Astrocyte (in vitro differentiated cells and primary cell): ENCODE results near the gene HBM. TPM values are rescaled to one million over a fixed set of nuclear protein-coding genes. Genes with fewer than 3 reads are reported as not detected.
"Not testable (repeated sequence)": the region's sequence is repeated elsewhere in the genome, so short reads cannot be mapped to it uniquely, and the experiment has no call there.

ENCODE experiments used
- DNase-seq: peaks from one replicate; pipeline ENCODE4 v3.0.0-alpha.2; 2010; ENCODE audit warnings: low read depth
- FAIRE-seq: peaks from 2 replicates; lab custom pipeline; 2011; peaks lifted over from hg19 to GRCh38; lab: Jason Lieb, UNC
- H2AFZ ChIP-seq: 2 replicates; pipeline ENCODE4 v1.6.0; 2012; ENCODE audit warnings: low read depth, low read length, inconsistent platforms
- H3K27ac ChIP-seq: 2 replicates; pipeline ENCODE4 v1.5.1; 2011; ENCODE audit warnings: low read depth, low read length, inconsistent platforms
- H3K27me3 ChIP-seq: 2 replicates; pipeline ENCODE4 v1.6.0; 2011; ENCODE audit warnings: low read length, inconsistent platforms; ENCODE audit not compliant: insufficient read depth
- H3K36me3 ChIP-seq: 2 replicates; pipeline ENCODE4 v1.5.1; 2011; ENCODE audit warnings: low read length, inconsistent platforms; ENCODE audit not compliant: insufficient read depth
- H3K4me1 ChIP-seq: 2 replicates; pipeline ENCODE4 v1.5.1; 2011; ENCODE audit warnings: low read length, inconsistent platforms; ENCODE audit not compliant: insufficient read depth
- H3K4me2 ChIP-seq: 2 replicates; pipeline ENCODE4 v1.6.0; 2012; ENCODE audit warnings: low read length, inconsistent platforms
- H3K4me3 ChIP-seq: 2 replicates; pipeline ENCODE4 v1.5.1; 2011; ENCODE audit warnings: low read depth, mild to moderate bottlenecking, low read length, inconsistent platforms; ENCODE audit not compliant: insufficient read depth
- H3K79me2 ChIP-seq: 2 replicates; pipeline ENCODE4 v1.6.0; 2012; ENCODE audit warnings: mild to moderate bottlenecking, low read length, inconsistent platforms; ENCODE audit not compliant: insufficient read depth
- H3K9ac ChIP-seq: 2 replicates; pipeline ENCODE4 v1.6.0; 2012; ENCODE audit warnings: mild to moderate bottlenecking, low read length, inconsistent platforms
- H3K9me3 ChIP-seq: 2 replicates; pipeline ENCODE4 v1.5.1; 2012; ENCODE audit warnings: low read depth, mild to moderate bottlenecking, low read length, inconsistent platforms; ENCODE audit not compliant: insufficient read depth
- H4K20me1 ChIP-seq: 2 replicates; pipeline ENCODE4 v1.6.0; 2012; ENCODE audit warnings: low read length, inconsistent platforms; ENCODE audit not compliant: insufficient read depth
- H3K27ac Mint-ChIP-seq: one replicate; pipeline ENCODE4 v1.8.0; 2021; ENCODE audit warnings: mild to moderate bottlenecking, mixed read lengths; ENCODE audit not compliant: unreplicated experiment
- H3K27me3 Mint-ChIP-seq: one replicate; pipeline ENCODE4 v1.8.0; 2021; ENCODE audit warnings: low read depth, mixed read lengths; ENCODE audit not compliant: unreplicated experiment
- H3K36me3 Mint-ChIP-seq: one replicate; pipeline ENCODE4 v1.8.0; 2021; ENCODE audit warnings: low read depth, mixed read lengths; ENCODE audit not compliant: unreplicated experiment
- H3K4me1 Mint-ChIP-seq: one replicate; pipeline ENCODE4 v1.8.0; 2021; ENCODE audit warnings: low read depth, mixed read lengths; ENCODE audit not compliant: unreplicated experiment
- H3K4me3 Mint-ChIP-seq: one replicate; pipeline ENCODE4 v1.8.0; 2021; ENCODE audit warnings: mild to moderate bottlenecking, moderate library complexity, mixed read lengths; ENCODE audit not compliant: unreplicated experiment
- H3K9me3 Mint-ChIP-seq: one replicate; pipeline ENCODE4 v1.8.0; 2021; ENCODE audit warnings: mild to moderate bottlenecking, mixed read lengths; ENCODE audit not compliant: unreplicated experiment
- EZH2 ChIP-seq: IDR thresholded peaks from 2 replicates; pipeline ENCODE4 v1.6.1; 2012; ENCODE audit warnings: mild to moderate bottlenecking, low read length, inconsistent platforms; ENCODE audit not compliant: insufficient read depth
- total RNA-seq: library from RNA; stranded (reverse); gene quantifications from 2 replicates; pipeline ENCODE4 v1.2.1, GENCODE V29; 2021
- TF ChIP-seq, protein P1 (sequence below): IDR thresholded peaks from 2 replicates; pipeline ENCODE4 v1.5.1; 2011; ENCODE audit warnings: low read depth, mild to moderate bottlenecking, inconsistent platforms, low read length, moderate library complexity; ENCODE audit not compliant: insufficient read depth

HBM gene
- total RNA-seq, 1 donor from 2014 or later: not detected

DNA sequence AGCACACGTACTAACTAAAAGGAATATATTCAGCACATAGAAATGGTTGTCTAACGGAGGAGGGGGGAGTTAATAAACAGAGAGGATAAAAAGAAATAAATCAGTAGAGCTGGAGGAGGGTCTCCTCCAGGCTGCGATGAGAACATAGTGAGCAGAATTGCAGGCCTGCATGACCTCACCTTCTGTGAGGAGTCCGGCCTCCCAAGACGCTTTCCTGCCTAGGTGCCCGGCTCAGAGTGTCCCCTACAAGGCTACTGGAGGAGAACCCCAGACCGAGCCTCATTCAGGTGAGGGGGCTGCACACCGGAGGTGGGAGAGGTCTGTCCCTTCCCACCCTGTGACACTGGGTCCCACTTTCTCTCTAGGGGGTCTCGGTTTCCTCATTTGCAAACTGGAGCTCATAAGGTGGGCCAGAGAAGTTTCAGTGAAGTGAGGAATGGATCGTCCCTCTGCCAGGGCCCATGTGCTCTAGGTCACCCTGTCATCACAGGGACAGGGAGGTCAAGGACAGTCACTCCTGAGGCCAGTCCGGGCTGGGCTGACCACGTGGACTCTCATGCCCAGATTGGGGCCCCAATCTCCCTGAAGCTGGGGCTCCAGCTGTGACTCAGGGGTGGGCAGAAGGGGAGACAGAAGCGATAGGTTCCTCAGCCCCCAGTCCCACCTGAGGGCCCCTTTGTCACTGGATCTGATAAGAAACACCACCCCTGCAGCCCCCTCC is 3.3 kb upstream of the HBM start:
- Mint-ChIP-seq H3K4me1 (no peaks in the 10 kb centered on the region), H3K27me3 (peaks cover 46% of the 10 kb centered on the region), H3K36me3 (no peaks in the 10 kb centered on the region), H3K27ac (no peak overlapping the region), H3K4me3 (no peak overlapping the region), H3K9me3 (peaks cover 7% of the 10 kb centered on the region)
- H3K27me3 ChIP-seq: peaks cover 35% of the 10 kb centered on the region
- H3K4me2 ChIP-seq: no peak overlapping the region
- no peak overlapping the region for H2AFZ ChIP-seq
- no peaks in the 10 kb centered on the region for H3K36me3 ChIP-seq
- no peak for FAIRE-seq
- H3K9ac ChIP-seq: no peak overlapping the region
- peaks cover 6% of the 10 kb centered on the region for H3K4me1 ChIP-seq
- no peak for TF ChIP-seq EZH2
- TF ChIP-seq, protein P1, sequence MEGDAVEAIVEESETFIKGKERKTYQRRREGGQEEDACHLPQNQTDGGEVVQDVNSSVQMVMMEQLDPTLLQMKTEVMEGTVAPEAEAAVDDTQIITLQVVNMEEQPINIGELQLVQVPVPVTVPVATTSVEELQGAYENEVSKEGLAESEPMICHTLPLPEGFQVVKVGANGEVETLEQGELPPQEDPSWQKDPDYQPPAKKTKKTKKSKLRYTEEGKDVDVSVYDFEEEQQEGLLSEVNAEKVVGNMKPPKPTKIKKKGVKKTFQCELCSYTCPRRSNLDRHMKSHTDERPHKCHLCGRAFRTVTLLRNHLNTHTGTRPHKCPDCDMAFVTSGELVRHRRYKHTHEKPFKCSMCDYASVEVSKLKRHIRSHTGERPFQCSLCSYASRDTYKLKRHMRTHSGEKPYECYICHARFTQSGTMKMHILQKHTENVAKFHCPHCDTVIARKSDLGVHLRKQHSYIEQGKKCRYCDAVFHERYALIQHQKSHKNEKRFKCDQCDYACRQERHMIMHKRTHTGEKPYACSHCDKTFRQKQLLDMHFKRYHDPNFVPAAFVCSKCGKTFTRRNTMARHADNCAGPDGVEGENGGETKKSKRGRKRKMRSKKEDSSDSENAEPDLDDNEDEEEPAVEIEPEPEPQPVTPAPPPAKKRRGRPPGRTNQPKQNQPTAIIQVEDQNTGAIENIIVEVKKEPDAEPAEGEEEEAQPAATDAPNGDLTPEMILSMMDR: no peak
- no peak for DNase-seq
- H3K27ac ChIP-seq: no peak overlapping the region
- H3K9me3 ChIP-seq: peaks cover 2% of the 10 kb centered on the region
- H3K79me2 ChIP-seq: no peaks in the 10 kb centered on the region
- no peaks in the 10 kb centered on the region for H4K20me1 ChIP-seq
- H3K4me3 ChIP-seq: no peak overlapping the region

DNA sequence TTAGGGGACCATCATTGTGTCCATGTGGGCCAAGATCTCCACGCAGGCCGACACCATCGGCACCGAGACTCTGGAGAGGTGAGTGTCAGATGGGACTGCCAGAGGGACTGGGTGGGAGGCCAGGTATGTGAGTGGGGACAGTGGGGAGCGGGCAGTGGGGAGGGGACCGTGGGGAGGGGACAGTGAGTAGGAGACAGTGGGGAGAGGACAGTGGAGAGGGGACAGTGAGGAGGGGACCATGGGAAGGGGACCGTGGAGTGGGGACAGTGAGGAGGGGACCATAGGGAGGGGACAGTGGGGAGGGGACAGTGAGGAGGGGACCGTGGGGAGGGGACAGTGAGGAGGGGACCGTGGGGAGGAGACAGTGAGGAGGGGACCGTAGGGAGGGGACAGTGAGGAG is 2.6 kb upstream of the HBM start:
- H3K9ac ChIP-seq, H3K9me3 Mint-ChIP-seq, H3K4me2 ChIP-seq, H3K36me3 ChIP-seq, H3K36me3 Mint-ChIP-seq, H3K9me3 ChIP-seq, H3K27ac ChIP-seq, H3K4me3 Mint-ChIP-seq, H4K20me1 ChIP-seq, H3K4me1 ChIP-seq, DNase-seq, H3K4me3 ChIP-seq, H3K79me2 ChIP-seq, H2AFZ ChIP-seq, FAIRE-seq, H3K4me1 Mint-ChIP-seq, H3K27ac Mint-ChIP-seq: not testable (repeated sequence)
- peaks cover 44% of the 10 kb centered on the region for H3K27me3 Mint-ChIP-seq
- peaks cover 37% of the 10 kb centered on the region for H3K27me3 ChIP-seq

DNA sequence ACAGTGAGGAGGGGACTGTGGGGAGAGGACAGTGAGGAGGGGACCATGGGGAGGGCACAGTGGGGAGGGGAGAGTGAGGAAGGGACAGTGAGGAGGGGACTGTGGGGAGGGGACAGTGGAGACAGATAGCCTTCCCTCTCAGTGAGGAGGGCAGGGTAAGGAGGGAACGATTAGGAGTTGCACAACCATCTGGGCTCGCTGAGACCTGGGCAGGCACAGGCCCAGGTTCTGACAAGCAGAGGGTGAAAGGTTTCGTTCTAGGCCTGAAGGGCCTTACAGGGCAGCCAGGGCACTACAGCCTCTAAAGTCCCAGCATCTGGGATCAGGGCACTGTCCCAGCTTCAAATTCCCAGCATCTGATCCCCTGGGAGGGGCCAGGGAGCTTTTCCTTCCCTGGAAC is 2.1 kb upstream of the HBM start:
- not testable (repeated sequence) for H4K20me1 ChIP-seq, H2AFZ ChIP-seq, H3K9me3 Mint-ChIP-seq, H3K27ac ChIP-seq, H3K4me3 Mint-ChIP-seq, H3K36me3 Mint-ChIP-seq, H3K4me1 ChIP-seq, H3K4me2 ChIP-seq, H3K36me3 ChIP-seq, H3K9ac ChIP-seq, H3K79me2 ChIP-seq, H3K4me1 Mint-ChIP-seq, H3K27ac Mint-ChIP-seq, FAIRE-seq, DNase-seq, H3K4me3 ChIP-seq, H3K9me3 ChIP-seq
- H3K27me3 ChIP-seq: peaks cover 37% of the 10 kb centered on the region
- H3K27me3 Mint-ChIP-seq: peaks cover 46% of the 10 kb centered on the region

DNA sequence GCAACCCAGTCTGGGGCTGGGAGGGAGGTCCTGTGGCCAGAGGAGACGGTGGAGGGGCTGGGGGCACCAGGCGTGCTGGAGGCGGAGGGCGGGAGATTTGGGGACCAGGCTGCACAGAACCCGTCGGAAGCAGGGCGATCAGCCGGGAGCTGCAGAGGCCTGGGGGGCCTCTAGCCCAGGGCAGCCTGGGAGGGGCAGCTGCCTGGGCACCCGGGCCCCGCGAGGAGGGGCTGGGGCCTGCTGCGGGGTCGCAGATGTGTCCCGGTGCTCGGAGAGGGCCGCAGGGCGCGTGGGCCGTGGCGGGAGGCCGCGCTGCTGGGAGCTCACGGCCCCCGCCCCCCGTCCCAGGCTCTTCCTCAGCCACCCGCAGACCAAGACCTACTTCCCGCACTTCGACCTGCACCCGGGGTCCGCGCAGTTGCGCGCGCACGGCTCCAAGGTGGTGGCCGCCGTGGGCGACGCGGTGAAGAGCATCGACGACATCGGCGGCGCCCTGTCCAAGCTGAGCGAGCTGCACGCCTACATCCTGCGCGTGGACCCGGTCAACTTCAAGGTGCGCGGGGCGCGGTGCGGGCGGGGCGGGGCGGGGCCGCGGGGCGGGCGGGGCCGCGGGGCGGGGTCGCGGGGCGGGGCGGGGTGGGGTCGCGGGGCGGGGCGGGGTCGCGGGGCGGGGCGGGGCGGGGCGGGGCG is 1.5 kb upstream of the HBM start:
- not testable (repeated sequence) for H3K36me3 ChIP-seq, H3K27ac ChIP-seq, H3K27ac Mint-ChIP-seq, H3K36me3 Mint-ChIP-seq, H3K4me1 Mint-ChIP-seq, FAIRE-seq, H3K4me3 ChIP-seq, H3K9me3 ChIP-seq, H3K4me1 ChIP-seq, H3K79me2 ChIP-seq, H3K4me3 Mint-ChIP-seq, H3K9me3 Mint-ChIP-seq, H4K20me1 ChIP-seq, H2AFZ ChIP-seq, DNase-seq, H3K4me2 ChIP-seq, H3K9ac ChIP-seq
- peaks cover 41% of the 10 kb centered on the region for H3K27me3 ChIP-seq
- H3K27me3 Mint-ChIP-seq: peaks cover 47% of the 10 kb centered on the region
